NCI-H524 (cell line): ENCODE results near the gene ING2.
"Not testable (repeated sequence)": the region's sequence is repeated elsewhere in the genome, so short reads cannot be mapped to it uniquely, and the experiment has no call there.

Source experiments
- DNase-seq, 2 experiments: peaks; one replicate each; lab custom pipeline; 2025; lab: John Stamatoyannopoulos, UW

ING2 gene

DNA sequence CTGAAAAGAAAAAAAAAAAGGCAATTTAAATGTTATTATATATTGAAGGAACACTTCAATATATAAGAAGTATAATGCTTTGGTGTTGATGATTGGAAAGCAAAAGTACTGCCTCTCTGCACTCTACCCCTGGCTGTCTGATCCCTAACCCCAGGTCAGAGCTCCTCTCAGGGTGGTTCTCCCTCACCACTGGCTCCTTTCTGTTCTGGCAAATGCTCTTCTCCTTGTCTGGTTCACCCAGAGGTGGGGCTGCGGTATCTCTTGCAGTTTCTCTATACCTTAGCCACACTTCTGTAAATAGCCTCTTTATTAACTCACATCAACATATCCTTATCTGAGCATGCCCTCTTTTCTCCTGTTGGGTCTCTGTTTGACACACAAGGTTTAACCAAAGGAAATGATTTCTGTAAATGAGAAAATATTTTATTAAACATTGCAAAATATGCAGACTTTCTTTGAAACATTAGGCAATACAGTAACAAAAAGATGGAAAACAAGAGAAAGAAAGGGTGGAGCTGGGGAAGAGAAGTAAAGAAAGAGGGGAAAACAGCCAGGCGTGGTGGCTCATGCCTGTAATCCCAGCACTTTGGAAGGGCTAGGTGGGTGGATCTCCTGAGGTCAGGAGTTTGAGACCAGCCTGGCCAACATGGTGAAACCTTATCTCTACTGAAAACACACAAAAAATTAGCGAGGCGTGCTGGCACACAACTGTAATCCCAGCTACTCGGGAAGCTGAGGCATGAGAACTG is 45.7 kb downstream of the ING2 start:
- no peak for DNase-seq

DNA sequence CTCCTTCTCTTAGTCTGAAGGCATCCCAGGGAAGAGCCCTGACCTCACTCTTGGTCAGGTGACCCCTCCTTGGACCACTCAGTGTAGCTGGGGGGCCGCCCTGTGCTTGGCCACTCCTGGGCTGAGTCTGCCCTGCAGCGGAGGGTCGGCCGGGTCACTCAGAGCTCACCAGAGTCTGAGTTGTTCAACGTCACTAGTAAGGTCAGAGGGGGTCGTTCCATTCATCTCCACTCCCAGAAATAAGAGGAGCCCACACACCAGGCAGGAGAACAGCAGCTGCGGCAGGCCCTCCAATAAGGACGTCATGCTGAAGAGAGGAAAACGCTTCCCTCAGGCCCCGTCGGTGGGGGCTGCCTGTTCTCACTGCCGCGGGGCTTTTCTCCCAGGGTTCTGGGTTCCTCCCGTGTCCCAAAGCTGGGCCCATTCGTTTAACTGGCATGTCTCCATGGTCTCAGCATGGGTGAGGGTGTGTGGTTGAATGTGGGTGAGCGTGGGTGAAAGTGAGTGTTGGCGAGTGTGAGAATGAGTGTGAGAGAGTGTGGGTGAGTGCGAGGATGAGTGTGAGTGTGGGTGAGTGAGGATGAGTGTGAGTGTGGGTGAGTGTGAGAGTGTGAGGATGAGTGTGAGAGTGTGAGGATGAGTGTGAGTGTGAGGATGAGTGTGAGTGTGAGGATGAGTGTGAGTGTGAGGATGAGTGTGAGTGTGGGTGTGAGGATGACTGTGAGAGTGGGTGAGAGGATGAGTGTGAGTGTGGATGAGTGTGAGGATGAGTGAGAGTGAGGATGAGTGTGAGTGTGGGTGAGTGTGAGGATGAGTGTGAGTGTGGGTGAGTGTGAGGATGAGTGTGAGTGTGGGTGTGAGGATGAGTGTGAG is 47.7 kb downstream of the ING2 start:
- no peak for DNase-seq

DNA sequence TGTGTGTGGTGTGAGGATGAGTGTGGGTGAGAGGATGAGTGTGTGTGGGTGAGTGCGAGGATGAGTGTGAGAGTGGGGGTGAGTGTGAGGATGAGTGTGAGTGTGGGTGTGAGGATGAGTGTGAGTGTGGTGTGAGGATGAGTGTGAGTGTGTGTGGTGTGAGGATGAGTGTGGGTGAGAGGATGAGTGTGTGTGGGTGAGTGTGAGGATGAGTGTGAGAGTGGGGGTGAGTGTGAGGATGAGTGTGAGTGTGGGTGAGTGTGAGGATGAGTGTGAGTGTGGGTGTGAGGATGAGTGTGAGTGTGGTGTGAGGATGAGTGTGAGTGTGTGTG is 48.3 kb downstream of the ING2 start:
- not testable (repeated sequence) for DNase-seq

DNA sequence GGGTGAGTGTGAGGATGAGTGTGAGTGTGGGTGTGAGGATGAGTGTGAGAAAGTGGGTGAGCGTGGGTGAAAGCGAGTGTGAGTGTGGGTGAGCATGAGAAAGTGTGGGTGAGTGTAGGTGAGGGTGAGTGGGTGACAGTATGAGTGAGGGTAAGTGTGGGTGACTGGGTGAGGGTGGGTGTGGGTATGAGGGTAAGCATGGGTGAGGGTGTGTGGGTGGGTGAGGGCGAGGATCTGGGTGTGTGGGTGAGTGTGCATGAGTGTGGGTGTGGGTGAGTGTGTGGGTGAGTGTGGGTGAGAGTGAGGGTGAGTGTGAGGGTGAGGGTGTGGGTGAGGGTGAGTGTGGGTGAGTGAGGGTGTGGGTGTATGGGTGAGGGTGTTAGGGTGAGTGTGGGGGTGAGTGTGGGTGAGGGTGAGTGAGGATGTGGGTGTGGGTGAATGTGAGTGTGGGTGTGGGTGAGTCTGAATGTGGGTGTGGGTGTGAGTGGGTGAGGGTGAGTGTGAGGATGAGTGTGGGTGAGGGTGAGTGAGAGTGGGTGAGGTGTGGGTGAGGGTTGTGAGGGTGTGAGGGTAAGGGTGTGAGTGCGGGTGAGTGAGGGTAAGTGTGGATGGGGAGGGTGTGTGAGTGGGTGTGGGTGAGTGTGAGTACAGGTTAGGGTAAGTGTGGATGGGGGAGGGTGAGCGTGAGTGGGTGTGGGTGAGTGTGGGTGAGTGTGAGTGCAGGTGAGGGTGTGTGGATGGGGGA is 48.9 kb downstream of the ING2 start:
- DNase-seq, result no peak

DNA sequence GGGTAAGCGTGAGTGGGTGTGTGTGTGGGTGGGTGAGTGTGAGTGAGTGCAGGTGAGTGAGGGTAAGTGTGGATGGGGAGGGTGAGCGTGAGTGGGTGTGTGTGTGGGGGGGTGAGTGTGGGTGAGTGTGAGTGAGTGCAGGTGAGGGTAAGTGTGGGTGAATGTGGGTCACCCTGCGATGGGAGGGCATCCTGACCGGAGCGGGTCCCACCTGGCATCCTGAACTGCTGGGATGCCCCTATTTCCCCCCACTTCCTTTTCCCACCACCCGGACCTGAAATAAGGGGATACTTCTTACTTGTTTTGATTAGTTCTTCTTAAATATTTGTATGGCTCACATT is 49.5 kb downstream of the ING2 start:
- no peak for DNase-seq

DNA sequence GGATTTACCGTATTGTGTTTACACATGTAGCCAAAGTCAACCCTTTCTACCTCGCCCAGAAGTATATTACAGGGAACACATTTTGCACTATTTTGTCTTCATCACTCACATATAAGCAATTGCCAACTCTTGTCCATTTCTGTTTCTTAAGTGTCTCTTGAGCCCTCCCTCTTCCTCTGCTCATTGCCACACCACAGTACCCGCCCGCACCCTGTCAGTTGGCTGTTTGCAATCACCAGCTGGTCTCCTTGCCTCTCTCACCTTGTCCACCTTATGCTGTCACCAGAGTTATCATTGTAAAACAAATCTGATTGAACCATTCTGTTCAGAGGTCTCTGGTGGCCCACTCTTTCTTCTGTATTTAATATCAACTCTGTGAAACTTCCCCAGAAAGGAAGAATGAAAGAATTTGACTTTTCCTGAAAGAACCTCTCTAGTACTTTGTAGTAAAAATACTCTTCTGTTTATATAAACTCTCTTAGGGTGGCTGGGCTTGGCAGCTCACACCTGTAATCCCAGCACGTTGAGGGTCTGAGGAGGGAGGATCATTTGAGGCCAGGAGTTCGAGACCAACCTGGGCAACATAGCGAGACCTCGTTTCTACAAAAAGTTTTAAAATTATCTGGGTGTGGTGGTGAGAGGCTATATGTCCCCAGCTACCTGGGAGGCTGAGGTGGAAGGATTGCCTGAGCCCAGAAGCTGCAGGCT is 50.2 kb downstream of the ING2 start:
- peak; percentile 17 to 36 for DNase-seq

DNA sequence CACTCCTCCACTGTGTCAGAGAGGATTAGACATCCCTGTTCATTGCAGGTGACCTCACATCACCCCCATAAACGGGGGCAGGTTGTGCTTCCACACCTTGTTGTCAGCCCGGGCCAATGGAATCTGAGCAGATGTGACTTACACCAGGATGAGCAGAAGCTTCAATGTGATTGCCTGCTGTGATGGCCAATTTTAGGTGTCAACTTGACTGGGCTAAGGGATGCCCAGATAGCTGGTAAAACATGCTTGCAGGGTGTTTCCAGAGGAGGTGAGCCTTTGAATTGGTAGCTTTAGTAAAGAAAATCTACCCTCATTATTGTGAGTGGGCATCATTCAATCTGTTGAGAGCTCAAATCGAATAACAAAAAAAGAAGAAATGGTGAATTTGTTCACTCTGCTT is 52.1 kb downstream of the ING2 start:
- no peak for DNase-seq

DNA sequence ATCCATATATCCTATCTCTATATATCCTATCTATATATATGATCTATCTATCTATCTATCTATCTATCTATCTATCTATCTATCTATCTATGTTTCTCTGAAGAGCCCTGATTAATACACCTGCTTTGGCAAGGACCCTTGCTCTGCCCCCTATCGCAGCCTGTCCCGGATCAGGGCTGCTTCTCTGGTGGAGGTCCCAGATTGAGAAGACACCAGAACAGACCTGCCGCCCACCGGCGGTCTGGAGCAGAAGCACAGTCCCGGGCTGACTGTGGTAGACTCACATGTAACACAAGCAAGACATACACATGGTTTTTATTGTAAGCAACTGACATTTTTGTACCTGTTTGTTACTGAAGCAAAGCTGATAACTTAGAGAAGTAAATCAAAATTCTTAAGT is 52.8 kb downstream of the ING2 start:
- no peak for DNase-seq

DNA sequence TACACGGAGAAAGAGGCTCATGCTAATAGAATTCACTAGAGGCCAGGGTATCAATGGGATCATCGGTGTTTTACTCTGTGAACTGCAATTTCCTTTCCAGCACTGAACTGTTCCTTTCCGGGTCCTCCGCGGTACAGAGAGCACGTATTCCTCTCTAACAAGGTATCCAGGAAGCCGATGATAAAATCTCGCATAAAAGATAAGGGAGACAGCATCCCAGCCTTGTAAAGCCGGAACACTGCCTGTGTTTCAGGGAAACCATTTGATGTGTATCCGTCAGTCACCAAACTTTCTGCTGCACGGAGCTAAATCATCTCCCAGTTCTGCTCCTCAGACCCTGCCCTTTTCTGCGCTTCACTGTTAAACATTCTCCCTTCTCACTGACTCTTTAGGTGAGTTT is 54.0 kb downstream of the ING2 start:
- no peak for DNase-seq

DNA sequence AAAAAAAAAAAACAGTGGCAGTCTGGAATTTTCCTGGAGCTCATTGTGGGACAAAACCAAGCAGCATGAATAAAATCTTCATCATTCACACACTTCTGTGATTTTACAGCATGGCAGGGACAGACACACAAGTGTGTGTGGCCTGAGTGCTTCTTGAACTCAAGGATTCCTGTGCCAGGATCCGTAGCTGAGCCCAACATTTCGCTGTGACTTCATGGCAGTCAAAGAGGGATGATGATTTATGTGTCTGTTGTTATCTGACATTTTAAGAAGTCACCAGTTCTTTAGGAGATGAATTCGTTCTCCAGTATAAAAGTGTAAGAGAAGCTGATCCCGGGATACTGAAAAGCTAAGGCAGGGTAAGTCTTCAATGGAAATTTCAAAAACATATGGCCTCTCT is 57.0 kb downstream of the ING2 start:
- DNase-seq, result peak in 1 of 2 experiments; percentile 16
